Inflammatory macrophage treated with lipopolysaccharide for 4 hours (primary cell): ENCODE results near the gene PDE6G.
A peak's percentile ranks its signal among the peaks of the same experiment; 100 is the strongest.
"Not testable (repeated sequence)": the region's sequence is repeated elsewhere in the genome, so short reads cannot be mapped to it uniquely, and the experiment has no call there.

Experiments
- DNase-seq: peaks from one replicate; pipeline ENCODE4 v3.0.0-alpha.2; 2020

PDE6G gene

DNA sequence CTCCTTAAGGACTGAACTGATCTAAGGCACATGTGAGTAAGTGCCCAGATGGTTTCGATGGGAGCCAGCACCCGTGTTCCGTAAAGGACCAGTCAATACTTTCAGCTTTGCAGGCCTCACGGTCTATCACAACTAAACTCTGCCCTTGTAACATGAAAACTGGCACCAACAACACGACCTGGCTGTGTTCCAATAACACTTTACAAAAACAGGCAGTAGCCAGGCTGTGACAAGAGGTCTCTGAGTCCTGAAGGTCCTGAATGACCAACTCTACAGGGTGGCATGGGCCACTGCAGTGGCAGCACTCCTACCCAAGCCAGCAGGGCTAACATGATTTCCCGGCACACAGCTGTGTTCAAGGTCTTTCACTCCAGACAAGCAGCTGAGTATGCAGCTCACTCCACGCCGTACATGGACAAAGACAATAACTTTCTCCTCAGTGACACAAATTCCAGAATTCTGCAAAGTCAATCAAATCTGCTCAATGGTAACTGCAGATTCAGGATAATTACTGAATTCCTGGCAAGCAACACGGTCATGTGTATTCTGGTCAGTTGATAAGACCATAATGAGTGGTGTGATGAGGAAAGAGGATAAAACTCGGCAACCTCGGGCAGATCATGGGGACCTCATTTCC is 34.7 kb downstream of the PDE6G start:
- DNase-seq: no peak

DNA sequence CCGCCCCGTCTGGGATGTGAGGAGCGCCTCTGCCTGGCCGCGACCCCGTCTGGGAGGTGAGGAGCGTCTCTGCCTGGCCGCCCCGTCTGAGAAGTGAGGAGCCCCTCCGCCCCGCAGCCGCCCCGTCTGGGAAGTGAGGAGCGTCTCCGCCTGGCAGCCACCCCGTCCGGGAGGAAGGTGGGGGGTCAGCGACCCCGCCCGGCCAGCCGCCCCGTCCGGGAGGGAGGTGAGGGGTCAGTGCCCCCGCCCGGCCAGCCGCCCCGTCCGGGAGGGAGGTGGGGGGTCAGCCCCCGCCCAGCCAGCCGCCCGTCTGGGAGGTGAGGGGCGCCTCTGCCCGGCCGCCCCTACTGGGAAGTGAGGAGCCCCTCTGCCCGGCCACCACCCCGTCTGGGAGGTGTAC is 38.0 kb downstream of the PDE6G start:
- not testable (repeated sequence) for DNase-seq

DNA sequence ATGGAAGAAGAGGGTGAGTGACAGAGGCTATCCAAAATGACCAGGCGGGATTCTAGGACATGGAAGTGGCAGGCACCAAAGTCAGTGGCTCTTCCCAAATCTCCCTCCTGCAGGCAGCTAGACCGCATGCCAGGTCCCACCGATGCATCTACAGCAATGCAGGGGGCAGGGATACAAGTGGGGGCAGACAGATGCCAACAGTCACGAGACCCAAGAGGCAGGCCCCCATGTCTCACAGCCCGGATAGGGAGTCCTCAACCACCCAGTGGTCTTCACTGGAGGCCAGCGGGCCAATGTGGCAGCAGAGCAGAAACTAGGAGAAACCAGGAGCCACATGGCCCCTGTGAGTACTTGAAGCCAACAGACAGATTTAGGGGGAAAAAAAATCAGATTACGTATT is 39.5 kb downstream of the PDE6G start:
- DNase-seq: no peak

DNA sequence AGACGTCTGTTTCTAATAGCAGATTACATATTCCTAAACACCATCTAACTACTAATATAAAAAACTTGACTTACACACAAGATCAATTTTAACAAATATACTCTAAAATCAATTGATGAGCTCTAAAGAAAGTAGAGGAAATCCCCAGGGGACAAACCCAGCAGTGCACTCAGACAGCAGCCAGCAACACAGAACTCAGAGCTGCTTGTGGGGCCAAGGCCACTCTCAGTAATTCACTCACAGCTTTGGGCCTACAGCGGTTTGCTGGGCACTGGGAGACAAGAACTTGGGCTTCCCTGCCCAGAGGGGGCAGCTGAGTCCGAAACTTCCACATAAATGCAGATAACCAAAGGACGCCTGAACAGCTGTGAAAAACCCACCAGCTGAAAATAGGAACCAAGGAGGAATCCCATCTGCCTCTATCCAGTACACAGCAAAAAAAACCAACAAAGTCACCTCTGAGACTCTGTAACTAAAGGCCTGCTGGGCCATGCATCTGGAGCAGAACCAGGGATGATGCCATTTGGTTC is 40.9 kb downstream of the PDE6G start:
- no peak for DNase-seq

DNA sequence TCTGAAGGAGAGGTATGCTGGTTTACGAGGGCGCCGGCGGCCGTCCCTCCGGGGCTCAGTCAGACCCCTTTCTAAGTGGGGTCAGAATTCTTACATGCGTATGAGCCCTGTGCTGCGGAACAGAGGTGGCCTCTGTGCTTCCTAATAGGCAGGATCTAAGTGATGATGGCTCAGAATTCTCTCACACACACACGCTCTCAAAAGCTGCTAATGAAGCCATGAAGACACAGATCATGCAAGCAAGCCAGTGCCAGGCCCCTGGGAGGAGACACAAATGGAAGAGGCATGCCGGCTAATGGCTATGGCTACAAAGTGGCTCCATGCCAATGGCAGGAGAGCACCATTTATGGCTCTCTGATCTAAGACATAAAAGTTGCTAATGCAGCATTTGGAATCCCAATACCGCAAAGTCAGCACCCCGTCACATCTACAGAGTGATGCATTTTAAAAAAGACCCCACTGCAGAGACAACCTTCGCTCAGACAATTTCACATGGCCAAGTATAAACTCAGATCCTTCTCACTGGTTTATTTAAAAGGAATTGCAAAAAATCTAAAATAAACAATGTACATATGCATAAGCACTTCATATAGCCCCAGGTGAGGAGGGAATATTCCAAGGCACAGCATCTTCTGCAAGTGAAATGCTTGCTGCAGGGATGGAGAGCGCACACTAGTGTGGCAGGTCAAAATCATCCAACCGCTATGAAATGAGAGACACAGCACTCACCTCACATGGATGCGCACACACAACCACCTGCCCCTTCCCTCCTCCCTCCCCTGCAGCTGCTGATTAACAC is 44.0 kb downstream of the PDE6G start:
- DNase-seq: no peak

DNA sequence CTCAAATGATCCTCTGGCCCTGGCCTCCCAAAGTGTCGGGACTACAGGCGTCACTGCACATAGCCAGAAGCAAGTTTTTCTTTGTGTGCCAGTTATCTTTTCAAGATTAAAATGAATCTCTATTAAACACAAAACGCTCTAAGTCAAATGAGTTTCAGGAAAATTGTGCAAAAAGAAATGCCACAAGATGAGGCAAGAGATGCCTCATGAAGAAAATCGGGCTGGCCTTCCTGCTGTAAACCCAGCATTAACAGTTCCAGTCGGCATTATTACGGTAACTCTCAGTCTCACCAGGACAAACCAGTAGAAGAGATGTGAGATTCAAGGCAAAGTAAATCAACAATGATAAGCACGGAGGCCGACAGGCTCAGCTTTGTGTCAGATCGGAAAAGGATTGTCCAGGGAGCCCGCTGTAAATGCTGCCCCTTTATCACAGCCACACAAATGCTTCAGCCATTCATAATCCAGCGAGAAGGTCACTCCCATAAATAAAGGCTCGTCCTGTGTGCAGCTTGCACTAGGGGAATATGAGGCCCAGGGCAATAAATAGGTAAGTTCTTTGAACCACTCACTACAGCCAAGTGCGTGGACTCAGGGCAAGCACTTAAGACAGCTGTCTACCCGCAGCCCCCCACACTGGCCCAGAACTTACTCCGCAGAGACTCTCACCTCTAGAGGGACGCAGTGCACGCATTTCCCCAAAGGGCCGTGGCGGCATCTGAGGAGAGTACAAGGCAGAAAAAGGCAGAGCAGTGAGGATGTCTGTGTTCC is 46.6 kb downstream of the PDE6G start:
- no peak for DNase-seq

DNA sequence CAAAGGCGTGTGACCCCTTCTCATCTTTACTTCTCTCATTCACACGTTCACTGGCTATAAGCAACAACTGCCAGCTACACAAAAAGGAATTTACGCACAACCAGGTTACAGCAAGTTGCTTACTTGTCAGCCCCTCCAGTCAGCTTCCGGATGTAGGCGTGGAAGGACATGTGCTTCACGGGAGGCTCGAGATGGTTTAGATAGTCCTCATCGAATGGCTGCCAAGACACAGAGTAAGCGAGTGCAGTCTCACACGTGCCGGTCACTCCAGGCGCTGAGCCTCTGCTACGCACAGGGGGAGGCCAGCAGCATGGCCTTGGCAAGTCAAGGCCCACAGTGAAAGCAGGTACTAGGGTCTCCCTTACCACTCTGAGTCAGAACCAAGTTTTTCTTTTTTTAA is 47.7 kb downstream of the PDE6G start:
- no peak for DNase-seq

DNA sequence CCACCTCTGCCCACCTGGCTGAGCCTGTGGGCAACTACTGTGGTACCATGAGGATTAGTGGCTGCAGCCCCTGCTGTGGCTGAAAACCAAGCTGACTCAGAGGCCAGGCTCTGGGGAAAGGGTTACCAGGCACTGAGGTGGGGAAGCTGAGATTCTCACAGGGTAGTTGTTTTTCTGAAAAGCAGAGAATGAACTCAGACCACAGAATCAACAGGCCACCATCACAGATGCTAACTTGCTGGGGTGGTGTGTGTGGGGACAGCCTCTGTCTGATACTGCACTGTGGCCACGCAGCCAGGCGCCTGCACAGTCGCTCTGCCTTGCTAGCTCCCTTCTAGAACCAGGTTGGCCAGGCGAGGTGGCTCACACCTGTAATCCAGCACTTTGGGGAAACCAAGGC is 48.3 kb downstream of the PDE6G start:
- DNase-seq: no peak

DNA sequence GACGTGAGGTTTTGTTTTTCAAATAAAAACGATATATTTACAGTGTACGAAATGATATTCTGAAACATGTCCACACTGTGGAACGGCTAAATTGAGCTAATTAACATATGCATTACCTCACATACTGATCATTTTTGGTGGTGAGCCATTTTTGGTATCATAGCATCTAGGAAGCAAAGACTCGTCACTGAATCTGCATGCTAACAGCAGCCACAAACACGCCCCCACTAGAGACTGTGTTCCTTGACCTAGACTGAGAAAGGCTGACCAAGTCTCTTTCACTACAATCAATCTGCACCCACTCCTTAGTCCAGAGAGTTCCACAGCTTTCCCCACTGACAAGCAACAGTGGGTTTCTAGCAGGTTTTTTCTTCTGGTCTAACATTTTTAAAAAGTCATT is 48.9 kb downstream of the PDE6G start:
- no peak for DNase-seq

DNA sequence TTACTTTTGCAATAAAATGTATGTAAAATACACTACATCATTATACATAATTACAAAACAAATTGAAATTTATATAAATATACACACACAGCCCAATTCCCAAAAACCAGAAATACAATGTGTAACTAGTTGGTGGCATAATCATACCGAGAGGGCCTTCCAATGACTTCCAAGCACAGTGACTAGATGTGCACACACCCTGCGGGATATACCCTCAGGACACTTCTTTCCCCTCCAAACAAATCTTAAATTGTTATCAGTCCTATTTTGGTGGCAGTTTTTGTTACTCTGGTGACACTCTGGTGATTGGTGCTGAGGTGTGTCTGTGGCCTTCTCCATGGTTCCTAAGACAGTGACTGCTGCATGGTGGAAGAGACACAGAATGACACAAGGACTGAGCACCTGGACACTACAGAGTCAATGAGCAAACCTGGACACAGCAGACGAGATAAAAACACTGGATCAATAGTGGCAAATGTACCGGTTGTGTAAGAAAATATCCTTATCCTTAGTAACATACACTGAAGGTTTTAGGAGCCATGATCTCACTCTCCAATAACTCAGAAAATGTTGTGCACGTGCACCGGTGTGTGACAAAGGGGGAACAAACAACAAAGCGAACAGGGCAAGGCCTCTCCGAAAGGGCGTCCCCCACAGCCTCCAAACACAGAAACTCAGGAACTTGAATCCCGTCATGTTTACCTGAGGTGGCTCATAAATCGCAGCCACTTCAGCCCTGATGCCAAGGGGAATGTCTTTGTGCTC is 52.3 kb downstream of the PDE6G start:
- no peak for DNase-seq

DNA sequence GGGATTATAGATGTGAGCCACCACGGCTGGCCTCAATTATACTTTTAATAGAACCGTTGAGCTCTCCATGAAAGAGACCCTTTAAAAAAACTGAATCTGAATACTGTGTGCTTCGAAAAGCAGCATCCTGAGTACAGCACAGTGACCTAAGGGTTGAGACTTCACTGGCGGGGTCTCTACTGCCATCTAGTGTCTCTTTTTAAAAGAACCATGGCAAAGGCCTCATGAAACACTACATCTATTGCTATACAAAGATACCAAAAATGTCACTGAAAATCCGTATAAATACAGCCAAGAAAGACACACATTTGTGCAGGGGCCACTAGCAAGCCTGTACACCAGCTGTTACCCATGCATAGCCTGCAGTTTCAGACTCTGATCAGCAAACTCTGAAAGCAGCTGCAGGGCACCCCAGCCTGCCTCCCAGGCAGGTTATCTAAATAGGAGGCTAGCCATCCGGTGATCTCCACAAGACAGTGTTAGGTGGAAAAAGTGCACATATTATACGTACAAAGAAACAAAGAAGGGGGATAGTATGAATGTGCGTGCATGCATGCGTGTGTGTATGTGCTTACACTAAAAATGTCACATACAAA is 54.7 kb downstream of the PDE6G start:
- DNase-seq: peak; percentile 47
